Erythroblast (primary cell): ENCODE data around the gene PDLIM7.

Experiments
- GATA1 ChIP-seq: IDR thresholded peaks from 2 replicates; pipeline ENCODE4 v1.6.1; 2011; ENCODE audit warnings: low read depth, mild to moderate bottlenecking, control low read depth, low read length, moderate library complexity
- POLR2A ChIP-seq: IDR thresholded peaks from 2 replicates; pipeline ENCODE4 v1.6.1; 2011; ENCODE audit warnings: mild to moderate bottlenecking, low read length

- TF ChIP-seq POLR2A (peak; percentile 39), GATA1 (no peak)
These were observed 42.3 kb downstream of the PDLIM7 start for GRCh38 chr5:177455036-177455660.
